ENCODE data around the gene SMOC1. TPM values are rescaled to one million over a fixed set of nuclear protein-coding genes. Genes with fewer than 3 reads are reported as not detected.

The SMOC1 gene
- total and polyA plus RNA-seq, 2 of the 8 experiments (the other 6 are each of a cell fraction or from before 2014, with no cell fraction given), result 1.6 to 2.4 TPM

- no peak for TF ChIP-seq RNF2 (IDR thresholded peaks at IDR 0.05; ENCODE audit: borderline replicate concordance, low read depth, low read length, missing control alignments, poor library complexity, severe bottlenecking)
- no peak for TF ChIP-seq CHD7 (IDR thresholded peaks at IDR 0.05; ENCODE audit: insufficient replicate concordance, low read length)
Observed at GRCh38 chr14:69956970-69957369, 77.8 kb downstream of the SMOC1 start (continued).

Measured in H1 (cell line).